Nephron progenitor cell (in vitro differentiated cells): Measurements from ENCODE around the gene RFK.

ENCODE experiments used
- DNase-seq: peaks from one replicate; pipeline ENCODE4 v3.0.0; 2021
- H3K27ac Mint-ChIP-seq: 2 replicates; pipeline ENCODE4 v1.8.0; 2021; ENCODE audit warnings: mild to moderate bottlenecking, moderate library complexity, mixed read lengths
- H3K27me3 Mint-ChIP-seq: 2 replicates; pipeline ENCODE4 v1.8.0; 2021; ENCODE audit warnings: mild to moderate bottlenecking, low read depth, mixed read lengths; ENCODE audit not compliant: poor library complexity
- H3K36me3 Mint-ChIP-seq: 2 replicates; pipeline ENCODE4 v1.8.0; 2021; ENCODE audit warnings: low read depth, mixed read lengths
- H3K4me1 Mint-ChIP-seq: 2 replicates; pipeline ENCODE4 v1.8.0; 2021; ENCODE audit warnings: mixed read lengths
- H3K4me3 Mint-ChIP-seq: 2 replicates; pipeline ENCODE4 v1.8.0; 2021; ENCODE audit warnings: mild to moderate bottlenecking, moderate library complexity, mixed read lengths
- H3K9me3 Mint-ChIP-seq: 2 replicates; pipeline ENCODE4 v1.8.0; 2021; ENCODE audit warnings: mild to moderate bottlenecking, moderate library complexity, mixed read lengths
- CTCF ChIP-seq: fragments of 200-600 bp; sonication (generic); IDR thresholded peaks from 2 replicates; pipeline ENCODE4 v1.5.0; 2021; ENCODE audit warnings: antibody characterized with exemption

RFK gene

DNA sequence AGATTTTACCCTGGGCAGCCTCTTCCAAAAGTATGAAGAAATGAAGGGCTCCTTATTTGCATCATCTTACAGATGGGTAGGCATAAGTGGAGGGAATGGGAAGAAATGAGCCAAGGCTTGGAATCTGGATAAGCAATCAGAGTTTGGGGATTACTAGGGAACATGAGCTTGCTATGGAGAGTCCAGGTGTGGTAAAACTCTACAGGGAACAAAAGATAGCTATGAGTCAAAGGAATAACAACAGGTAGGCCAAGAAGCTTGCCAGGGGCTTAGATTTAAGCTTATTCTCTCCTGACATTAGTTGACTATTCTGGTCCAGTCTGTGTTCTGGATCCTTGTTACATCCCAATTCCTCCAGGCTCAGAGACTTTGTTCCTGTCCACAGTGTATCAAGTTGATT lies 16.4 kb downstream of the RFK start:
- Mint-ChIP-seq H3K36me3 (peaks cover 2% of the 10 kb centered on the region), H3K4me1 (peaks cover 26% of the 10 kb centered on the region), H3K9me3 (no peaks in the 10 kb centered on the region), H3K4me3 (no peak overlapping the region), H3K27me3 (peaks cover 6% of the 10 kb centered on the region), H3K27ac (no peak overlapping the region)
- DNase-seq: no peak
- TF ChIP-seq CTCF: no peak

DNA sequence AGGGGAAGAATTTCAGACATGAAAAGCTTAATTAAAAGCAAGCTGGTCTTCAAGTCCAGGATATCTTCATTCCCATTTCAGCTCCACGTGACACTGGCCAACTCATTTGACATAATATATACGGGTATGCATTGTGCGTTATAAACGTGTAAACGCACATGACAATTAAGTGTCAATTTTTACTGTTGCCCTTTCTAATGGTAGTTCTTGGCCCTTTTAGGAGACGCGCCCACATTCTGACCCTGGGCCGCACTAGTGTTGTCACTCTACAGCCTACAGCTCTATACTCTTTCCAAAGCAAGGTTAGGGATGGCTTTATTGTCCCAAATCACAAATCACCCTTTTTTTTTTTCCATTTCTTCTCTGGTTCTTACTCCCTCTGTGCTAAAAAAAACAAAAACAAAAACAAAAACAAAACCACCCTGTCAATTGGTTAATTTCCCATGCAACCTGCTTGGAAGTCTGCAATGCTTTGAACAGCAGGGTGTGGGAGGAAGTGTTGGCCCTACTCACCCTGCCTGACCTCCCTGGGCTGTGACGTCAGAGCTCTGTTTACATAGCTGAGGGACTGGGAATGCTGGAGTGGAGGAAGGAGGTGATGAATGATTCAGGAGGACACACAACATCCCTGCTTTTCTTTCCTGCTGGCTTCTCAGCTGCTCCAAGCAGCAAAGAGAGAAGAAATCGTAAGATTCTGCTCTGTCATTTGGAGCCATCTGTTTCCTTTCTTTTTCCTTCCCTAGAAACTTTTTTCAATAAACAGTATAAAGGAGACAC lies 19.3 kb downstream of the RFK start:
- Mint-ChIP-seq H3K4me3 (no peak overlapping the region), H3K27ac (peak overlapping the region; percentile 40), H3K27me3 (peaks cover 2% of the 10 kb centered on the region), H3K4me1 (peaks cover 37% of the 10 kb centered on the region), H3K9me3 (no peaks in the 10 kb centered on the region), H3K36me3 (no peaks in the 10 kb centered on the region)
- no peak for TF ChIP-seq CTCF
- DNase-seq: peak; percentile 66

DNA sequence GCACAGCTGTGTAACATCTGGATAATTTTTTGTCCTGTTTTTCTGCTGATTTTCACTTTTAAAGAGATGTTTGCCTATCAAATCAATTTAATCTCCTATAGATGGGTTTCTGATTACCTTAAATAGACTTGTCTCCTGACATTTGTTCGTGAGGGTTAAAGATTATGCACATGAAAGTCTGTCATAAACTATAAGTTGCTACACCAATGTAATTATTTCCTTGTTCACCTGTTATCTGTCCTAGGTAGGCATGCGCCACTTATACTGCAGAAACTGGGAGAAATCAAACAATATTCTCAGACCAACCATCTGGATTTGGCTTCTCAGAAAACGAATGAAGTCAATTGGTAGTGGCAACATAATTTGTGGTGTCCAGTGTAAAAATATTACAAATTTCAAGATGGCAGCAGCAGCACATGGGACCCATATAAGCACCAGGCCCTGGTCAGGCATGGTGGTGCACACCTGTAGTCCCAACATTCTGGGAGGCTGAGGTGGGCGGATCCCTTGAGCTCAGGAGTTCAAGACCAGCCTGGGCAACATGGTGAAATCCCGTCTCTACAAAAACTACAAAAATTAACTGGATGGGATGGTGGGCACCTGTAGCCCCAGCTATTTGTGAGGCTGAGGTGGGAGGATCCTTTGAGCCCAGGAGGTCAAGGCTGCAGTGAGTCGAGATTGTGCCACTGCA lies 20.3 kb downstream of the RFK start:
- H3K36me3 Mint-ChIP-seq: no peaks in the 10 kb centered on the region
- peaks cover 44% of the 10 kb centered on the region for H3K4me1 Mint-ChIP-seq
- peaks cover 2% of the 10 kb centered on the region for H3K27me3 Mint-ChIP-seq

DNA sequence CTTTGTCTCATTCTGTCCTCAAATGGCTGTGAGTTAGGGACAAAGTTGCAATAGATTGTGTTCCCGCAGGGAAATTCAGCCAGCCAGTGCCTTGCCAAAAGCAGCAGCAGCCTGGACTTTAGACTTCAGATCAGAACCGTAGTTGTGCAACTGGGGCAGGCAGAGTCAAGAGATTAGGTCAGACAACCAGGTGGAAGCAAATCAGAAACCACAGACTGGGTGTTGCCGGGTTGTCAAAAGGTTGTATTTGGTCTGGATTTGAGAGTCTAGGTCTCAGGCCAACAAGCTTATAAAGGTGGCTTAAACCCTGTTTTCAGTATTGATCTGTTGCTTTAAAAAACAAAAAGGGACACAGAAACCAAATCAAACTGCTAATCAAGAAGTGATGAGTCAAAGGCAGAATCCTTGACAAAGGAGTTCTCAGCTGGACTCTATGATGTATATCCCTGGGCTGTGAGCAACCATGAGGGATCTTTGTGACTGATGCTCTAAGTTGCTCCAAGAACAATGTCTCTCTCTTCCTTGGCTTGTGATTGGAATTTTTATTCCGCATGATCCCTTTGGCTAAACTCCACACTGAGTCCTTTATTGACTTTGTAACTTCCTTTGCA lies 20.9 kb downstream of the RFK start:
- Mint-ChIP-seq H3K4me3 (no peak overlapping the region), H3K27ac (no peak overlapping the region), H3K4me1 (peaks cover 44% of the 10 kb centered on the region), H3K27me3 (peaks cover 6% of the 10 kb centered on the region), H3K36me3 (no peaks in the 10 kb centered on the region), H3K9me3 (no peaks in the 10 kb centered on the region)
- DNase-seq: no peak
- TF ChIP-seq CTCF: no peak

More for the DNA sequence above, 20.3 kb downstream of the RFK start:
- Mint-ChIP-seq H3K9me3 (no peaks in the 10 kb centered on the region), H3K4me3 (no peak overlapping the region), H3K27ac (no peak overlapping the region)
- no peak for TF ChIP-seq CTCF
- no peak for DNase-seq

- Mint-ChIP-seq H3K27ac (no peak overlapping the region), H3K36me3 (no peaks in the 10 kb centered on the region), H3K27me3 (peaks cover 6% of the 10 kb centered on the region), H3K9me3 (no peaks in the 10 kb centered on the region), H3K4me3 (no peak overlapping the region), H3K4me1 (peaks cover 44% of the 10 kb centered on the region)
- TF ChIP-seq CTCF: no peak
- no peak for DNase-seq
These were observed 21.9 kb downstream of the RFK start for GRCh38 chr9:76372336-76372735.
